ENCODE measurements around the gene SHC3. TPM values are rescaled to one million over a fixed set of nuclear protein-coding genes. Genes with fewer than 3 reads are reported as not detected.

The SHC3 gene
- total RNA-seq, 1 donor from 2014 or later = 5.1 TPM

- no peak for DNase-seq (ENCODE audit: low read depth)
- H3K4me3 ChIP-seq (ENCODE audit: low read depth, low read length) = no peak overlapping the region
- TF ChIP-seq CTCF (conservative IDR thresholded peaks at IDR 0.05; ENCODE audit: low read depth, low read length) = no peak
These were observed 111.8 kb downstream of the SHC3 start for GRCh38 chr9:89066835-89067234.

- no peak overlapping the region for H3K4me3 ChIP-seq (ENCODE audit: low read depth, low read length)
- DNase-seq (ENCODE audit: low read depth) = no peak
- TF ChIP-seq CTCF (conservative IDR thresholded peaks at IDR 0.05; ENCODE audit: low read depth, low read length) = no peak
These were observed 112.7 kb downstream of the SHC3 start for GRCh38 chr9:89065921-89066320.

- no peak for DNase-seq (ENCODE audit: low read depth)
- TF ChIP-seq CTCF (conservative IDR thresholded peaks at IDR 0.05; ENCODE audit: low read depth, low read length) = no peak
- no peak overlapping the region for H3K4me3 ChIP-seq (ENCODE audit: low read depth, low read length)
These were observed 117.8 kb downstream of the SHC3 start for GRCh38 chr9:89060790-89061189.

DNA sequence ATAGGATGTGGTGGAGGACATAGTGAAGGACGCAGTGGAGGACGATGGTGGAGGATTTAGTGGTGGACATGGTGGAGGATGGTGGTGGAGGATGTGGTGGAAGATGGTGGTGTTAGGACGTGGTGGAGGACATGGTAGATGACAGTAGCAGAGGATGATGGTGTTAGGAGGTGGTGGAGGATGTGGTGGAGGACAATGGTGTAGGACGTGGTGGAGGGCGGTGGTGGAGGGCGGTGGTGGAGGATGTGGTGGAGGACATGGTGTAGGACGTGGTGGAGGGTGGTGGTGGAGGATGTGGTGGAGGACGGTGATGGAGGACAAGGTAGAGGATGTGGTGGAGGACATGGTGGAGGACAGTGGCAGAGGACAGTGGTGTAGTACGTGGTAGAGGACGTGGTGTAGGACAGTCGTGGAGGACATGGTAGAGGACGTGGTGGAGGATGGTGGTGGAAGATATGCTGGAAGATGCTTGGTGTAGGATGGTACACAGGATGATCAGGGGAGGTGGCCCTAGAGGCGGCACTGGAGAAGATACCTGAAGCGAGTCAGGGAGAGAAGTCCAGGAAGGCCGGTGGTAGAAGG, 118.6 kb downstream of the SHC3 start:
- no peak overlapping the region for H3K4me3 ChIP-seq (ENCODE audit: low read depth, low read length)
- TF ChIP-seq CTCF (conservative IDR thresholded peaks at IDR 0.05; ENCODE audit: low read depth, low read length) = no peak
- DNase-seq (ENCODE audit: low read depth) = no peak

GRCh38 chr9:89058906-89059305, 119.7 kb downstream of the SHC3 start:
- H3K4me3 ChIP-seq (ENCODE audit: low read depth, low read length) = no peak overlapping the region
- no peak for DNase-seq (ENCODE audit: low read depth)
- no peak for TF ChIP-seq CTCF (conservative IDR thresholded peaks at IDR 0.05; ENCODE audit: low read depth, low read length)

GRCh38 chr9:89054865-89055495, 123.6 kb downstream of the SHC3 start:
- no peak overlapping the region for H3K4me3 ChIP-seq (ENCODE audit: low read depth, low read length)
- no peak for TF ChIP-seq CTCF (conservative IDR thresholded peaks at IDR 0.05; ENCODE audit: low read depth, low read length)
- DNase-seq (ENCODE audit: low read depth) = no peak

GRCh38 chr9:89053301-89053700, 125.3 kb downstream of the SHC3 start:
- DNase-seq (ENCODE audit: low read depth) = no peak
- no peak overlapping the region for H3K4me3 ChIP-seq (ENCODE audit: low read depth, low read length)
- TF ChIP-seq CTCF (conservative IDR thresholded peaks at IDR 0.05; ENCODE audit: low read depth, low read length) = no peak
